ENCODE data around the gene NETO2. TPM values are rescaled to one million over a fixed set of nuclear protein-coding genes. Genes with fewer than 3 reads are reported as not detected.

Gene NETO2
- total and polyA plus RNA-seq, 2 of the 13 experiments (the other 11 are each of a cell fraction or from before 2014, with no cell fraction given): 8.2 to 13.5 TPM

GRCh38 chr16:47142821-47143676, 696 bp downstream of the NETO2 start (continued):
- TF ChIP-seq ZNF570 (CRISPR knock-in tag; IDR thresholded peaks at IDR 0.05; ENCODE audit: borderline replicate concordance) (no peak), ARNT2 (CRISPR knock-in tag; IDR thresholded peaks at IDR 0.05; ENCODE audit: low read depth) (peak; percentile 91), THAP7 (CRISPR knock-in tag; IDR thresholded peaks at IDR 0.05) (0 out of 2 replicates have a peak, but pooled peaks have one; percentile 29), MEIS2 (CRISPR knock-in tag; IDR thresholded peaks at IDR 0.05) (peak; percentile 69), NFRKB (IDR thresholded peaks at IDR 0.05) (no peak), NFIB (CRISPR knock-in tag; IDR thresholded peaks at IDR 0.05; ENCODE audit: borderline replicate concordance) (no peak), ZSCAN29 (CRISPR knock-in tag; conservative IDR thresholded peaks at IDR 0.05) (no peak; the same call in 1 of the 2 replicates), ZNF44 (CRISPR knock-in tag; IDR thresholded peaks at IDR 0.05) (no peak), ZC3H13 (CRISPR knock-in tag; IDR thresholded peaks at IDR 0.05) (no peak), ZBTB46 (CRISPR knock-in tag; IDR thresholded peaks at IDR 0.05; ENCODE audit: borderline replicate concordance) (no peak), HIVEP1 (CRISPR knock-in tag; IDR thresholded peaks at IDR 0.05) (no peak), CCDC6 (CRISPR knock-in tag; IDR thresholded peaks at IDR 0.05) (no peak), WIZ (CRISPR knock-in tag; IDR thresholded peaks at IDR 0.05) (no peak), JUND (CRISPR knock-in tag; IDR thresholded peaks at IDR 0.05) (no peak), ZNF737 (CRISPR knock-in tag; IDR thresholded peaks at IDR 0.05; ENCODE audit: borderline replicate concordance) (no peak), NFE2L1 (CRISPR knock-in tag; IDR thresholded peaks at IDR 0.05; ENCODE audit: borderline replicate concordance) (no peak), ZNF264 (CRISPR knock-in tag; IDR thresholded peaks at IDR 0.05) (no peak), ZNF841 (CRISPR knock-in tag; IDR thresholded peaks at IDR 0.05; ENCODE audit: borderline replicate concordance) (0 out of 2 replicates have a peak, but pooled peaks have one; percentile 19)
- TF ChIP-seq, protein P1, sequence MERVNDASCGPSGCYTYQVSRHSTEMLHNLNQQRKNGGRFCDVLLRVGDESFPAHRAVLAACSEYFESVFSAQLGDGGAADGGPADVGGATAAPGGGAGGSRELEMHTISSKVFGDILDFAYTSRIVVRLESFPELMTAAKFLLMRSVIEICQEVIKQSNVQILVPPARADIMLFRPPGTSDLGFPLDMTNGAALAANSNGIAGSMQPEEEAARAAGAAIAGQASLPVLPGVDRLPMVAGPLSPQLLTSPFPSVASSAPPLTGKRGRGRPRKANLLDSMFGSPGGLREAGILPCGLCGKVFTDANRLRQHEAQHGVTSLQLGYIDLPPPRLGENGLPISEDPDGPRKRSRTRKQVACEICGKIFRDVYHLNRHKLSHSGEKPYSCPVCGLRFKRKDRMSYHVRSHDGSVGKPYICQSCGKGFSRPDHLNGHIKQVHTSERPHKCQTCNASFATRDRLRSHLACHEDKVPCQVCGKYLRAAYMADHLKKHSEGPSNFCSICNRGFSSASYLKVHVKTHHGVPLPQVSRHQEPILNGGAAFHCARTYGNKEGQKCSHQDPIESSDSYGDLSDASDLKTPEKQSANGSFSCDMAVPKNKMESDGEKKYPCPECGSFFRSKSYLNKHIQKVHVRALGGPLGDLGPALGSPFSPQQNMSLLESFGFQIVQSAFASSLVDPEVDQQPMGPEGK (CRISPR knock-in tag; IDR thresholded peaks at IDR 0.05): no peak
- TF ChIP-seq, protein P2, sequence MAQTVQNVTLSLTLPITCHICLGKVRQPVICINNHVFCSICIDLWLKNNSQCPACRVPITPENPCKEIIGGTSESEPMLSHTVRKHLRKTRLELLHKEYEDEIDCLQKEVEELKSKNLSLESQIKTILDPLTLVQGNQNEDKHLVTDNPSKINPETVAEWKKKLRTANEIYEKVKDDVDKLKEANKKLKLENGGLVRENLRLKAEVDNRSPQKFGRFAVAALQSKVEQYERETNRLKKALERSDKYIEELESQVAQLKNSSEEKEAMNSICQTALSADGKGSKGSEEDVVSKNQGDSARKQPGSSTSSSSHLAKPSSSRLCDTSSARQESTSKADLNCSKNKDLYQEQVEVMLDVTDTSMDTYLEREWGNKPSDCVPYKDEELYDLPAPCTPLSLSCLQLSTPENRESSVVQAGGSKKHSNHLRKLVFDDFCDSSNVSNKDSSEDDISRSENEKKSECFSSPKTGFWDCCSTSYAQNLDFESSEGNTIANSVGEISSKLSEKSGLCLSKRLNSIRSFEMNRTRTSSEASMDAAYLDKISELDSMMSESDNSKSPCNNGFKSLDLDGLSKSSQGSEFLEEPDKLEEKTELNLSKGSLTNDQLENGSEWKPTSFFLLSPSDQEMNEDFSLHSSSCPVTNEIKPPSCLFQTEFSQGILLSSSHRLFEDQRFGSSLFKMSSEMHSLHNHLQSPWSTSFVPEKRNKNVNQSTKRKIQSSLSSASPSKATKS (CRISPR knock-in tag; IDR thresholded peaks at IDR 0.05): no peak

Measured in HepG2 (cell line).